Measurements from ENCODE around the gene FLT4. TPM values are rescaled to one million over a fixed set of nuclear protein-coding genes. Genes with fewer than 3 reads are reported as not detected.
A peak's percentile ranks its signal among the peaks of the same experiment; 100 is the strongest.

The FLT4 gene
- total RNA-seq, 1 donor from 2014 or later = 7.2 TPM

DNA sequence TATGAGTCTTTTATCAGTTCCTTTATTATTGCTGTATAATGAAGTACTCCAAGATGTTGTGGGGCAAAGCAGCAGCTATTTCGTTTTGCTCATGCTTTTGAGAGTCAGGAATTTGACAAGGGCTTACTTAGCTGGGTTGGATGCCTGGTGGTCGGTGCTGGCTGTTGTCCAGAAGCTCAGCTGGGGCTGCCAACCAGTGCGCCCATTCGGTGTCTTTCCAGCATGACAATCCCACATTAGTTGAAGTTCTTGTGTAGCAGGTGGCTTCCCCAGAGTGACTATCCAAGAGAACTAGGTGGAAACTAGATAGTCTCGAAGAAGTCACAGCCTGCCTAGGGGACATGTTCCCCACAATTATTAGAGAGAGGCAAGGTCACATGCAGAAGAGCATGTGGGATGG, 3.4 kb upstream of the FLT4 start:
- Histone ChIP-seq H3K9me3 (ENCODE audit: insufficient read depth, low read depth, low read length) (no peaks in the 10 kb centered on the region), H3K27me3 (ENCODE audit: insufficient read depth, low read length) (peaks cover 33% of the 10 kb centered on the region), H3K27ac (ENCODE audit: low read depth, low read length) (no peak overlapping the region), H3K79me2 (ENCODE audit: insufficient read depth, low read length) (no peaks in the 10 kb centered on the region), H4K20me1 (ENCODE audit: insufficient read depth, low read length) (no peaks in the 10 kb centered on the region), H3K4me3 (ENCODE audit: insufficient read depth, low read depth, low read length) (no peak overlapping the region), H2AFZ (ENCODE audit: low read depth, low read length) (no peak overlapping the region), H3K4me2 (ENCODE audit: low read length) (no peak overlapping the region), H3K9ac (ENCODE audit: low read length) (no peak overlapping the region), H3K36me3 (ENCODE audit: insufficient read depth, low read length) (no peaks in the 10 kb centered on the region), H3K4me1 (ENCODE audit: insufficient read depth, low read length) (peaks cover 4% of the 10 kb centered on the region)
- no peaks in the 10 kb centered on the region for H3K9me3 Mint-ChIP-seq (ENCODE audit: unreplicated experiment)
- peaks cover 31% of the 10 kb centered on the region for H3K27me3 Mint-ChIP-seq (ENCODE audit: low read depth, unreplicated experiment)
- H3K36me3 Mint-ChIP-seq (ENCODE audit: low read depth, unreplicated experiment) = no peaks in the 10 kb centered on the region
- FAIRE-seq (no peak), DNase-seq (ENCODE audit: low read depth) (no peak)
- no peak overlapping the region for H3K4me3 Mint-ChIP-seq (ENCODE audit: unreplicated experiment)
- H3K27ac Mint-ChIP-seq (ENCODE audit: unreplicated experiment) = no peak overlapping the region
- TF ChIP-seq EZH2 (IDR thresholded peaks at IDR 0.05; ENCODE audit: insufficient read depth, low read length) = no peak
- TF ChIP-seq, protein P1, sequence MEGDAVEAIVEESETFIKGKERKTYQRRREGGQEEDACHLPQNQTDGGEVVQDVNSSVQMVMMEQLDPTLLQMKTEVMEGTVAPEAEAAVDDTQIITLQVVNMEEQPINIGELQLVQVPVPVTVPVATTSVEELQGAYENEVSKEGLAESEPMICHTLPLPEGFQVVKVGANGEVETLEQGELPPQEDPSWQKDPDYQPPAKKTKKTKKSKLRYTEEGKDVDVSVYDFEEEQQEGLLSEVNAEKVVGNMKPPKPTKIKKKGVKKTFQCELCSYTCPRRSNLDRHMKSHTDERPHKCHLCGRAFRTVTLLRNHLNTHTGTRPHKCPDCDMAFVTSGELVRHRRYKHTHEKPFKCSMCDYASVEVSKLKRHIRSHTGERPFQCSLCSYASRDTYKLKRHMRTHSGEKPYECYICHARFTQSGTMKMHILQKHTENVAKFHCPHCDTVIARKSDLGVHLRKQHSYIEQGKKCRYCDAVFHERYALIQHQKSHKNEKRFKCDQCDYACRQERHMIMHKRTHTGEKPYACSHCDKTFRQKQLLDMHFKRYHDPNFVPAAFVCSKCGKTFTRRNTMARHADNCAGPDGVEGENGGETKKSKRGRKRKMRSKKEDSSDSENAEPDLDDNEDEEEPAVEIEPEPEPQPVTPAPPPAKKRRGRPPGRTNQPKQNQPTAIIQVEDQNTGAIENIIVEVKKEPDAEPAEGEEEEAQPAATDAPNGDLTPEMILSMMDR (IDR thresholded peaks at IDR 0.05; ENCODE audit: insufficient read depth, low read depth, low read length) = no peak
- H3K4me1 Mint-ChIP-seq (ENCODE audit: low read depth, unreplicated experiment) = peaks cover 6% of the 10 kb centered on the region

DNA sequence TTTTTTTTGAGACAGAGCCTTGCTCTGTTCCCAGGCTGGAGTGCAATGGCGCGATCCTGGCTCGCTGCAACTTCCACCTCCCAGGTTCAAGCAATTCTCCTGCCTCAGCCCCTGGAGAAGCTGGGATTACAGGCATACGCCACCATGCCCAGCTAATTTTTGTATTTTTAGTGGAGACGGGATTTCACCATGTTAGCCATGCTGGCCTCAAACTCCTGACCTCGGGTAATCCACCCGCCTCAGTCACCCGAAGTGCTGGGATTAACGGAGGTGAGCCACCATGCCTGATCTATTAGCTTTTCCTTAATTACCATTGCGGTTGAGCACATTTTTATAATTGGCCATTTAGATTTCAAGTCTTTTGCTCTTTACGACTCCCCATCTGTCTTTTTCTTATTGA, 2.9 kb upstream of the FLT4 start:
- peaks cover 35% of the 10 kb centered on the region for H3K27me3 Mint-ChIP-seq (ENCODE audit: low read depth, unreplicated experiment)
- H3K27me3 ChIP-seq (ENCODE audit: insufficient read depth, low read length) = peaks cover 34% of the 10 kb centered on the region
- FAIRE-seq = no peak

DNA sequence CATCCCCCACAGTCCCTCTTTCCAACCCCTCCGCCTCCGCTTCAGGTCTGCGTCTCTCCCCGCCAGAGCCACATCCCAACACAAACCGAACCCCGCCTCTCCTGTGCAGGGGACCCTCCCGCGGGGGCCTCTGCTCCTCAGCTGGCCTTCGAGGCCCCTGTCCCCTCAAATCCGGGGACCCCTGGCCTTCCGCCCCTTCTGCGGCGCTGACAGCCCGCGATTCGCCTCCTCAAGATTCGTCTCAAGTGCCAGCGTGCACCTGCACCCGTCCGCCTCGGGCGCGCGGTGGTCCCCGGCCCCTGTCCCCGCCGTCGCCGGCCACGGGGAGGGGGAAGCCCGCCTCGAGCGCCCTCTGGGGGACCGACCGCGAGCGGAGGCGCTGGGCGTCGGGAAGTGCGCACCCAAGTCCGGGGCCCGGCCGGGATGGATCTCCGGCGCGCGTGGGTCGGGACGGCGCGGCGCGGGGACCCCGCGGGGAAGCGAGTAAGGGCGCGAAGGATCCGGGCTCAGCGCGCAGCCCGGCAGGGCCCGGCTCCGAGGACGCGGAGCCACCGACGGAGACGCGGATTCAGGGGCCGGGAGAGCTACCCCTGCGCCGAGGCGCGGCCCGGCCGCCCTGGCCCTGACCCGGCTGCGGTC, 623 bp downstream of the FLT4 start:
- Histone ChIP-seq H3K27ac (ENCODE audit: low read depth, low read length) (no peak overlapping the region), H3K4me3 (ENCODE audit: insufficient read depth, low read depth, low read length) (no peak overlapping the region), H2AFZ (ENCODE audit: low read depth, low read length) (no peak overlapping the region), H3K9me3 (ENCODE audit: insufficient read depth, low read depth, low read length) (no peaks in the 10 kb centered on the region), H3K4me1 (ENCODE audit: insufficient read depth, low read length) (peaks cover 4% of the 10 kb centered on the region), H3K79me2 (ENCODE audit: insufficient read depth, low read length) (no peaks in the 10 kb centered on the region), H3K9ac (ENCODE audit: low read length) (no peak overlapping the region), H3K36me3 (ENCODE audit: insufficient read depth, low read length) (no peaks in the 10 kb centered on the region), H3K27me3 (ENCODE audit: insufficient read depth, low read length) (peaks cover 38% of the 10 kb centered on the region), H4K20me1 (ENCODE audit: insufficient read depth, low read length) (no peaks in the 10 kb centered on the region), H3K4me2 (ENCODE audit: low read length) (peak overlapping the region; percentile 62)
- H3K36me3 Mint-ChIP-seq (ENCODE audit: low read depth, unreplicated experiment) = no peaks in the 10 kb centered on the region
- H3K27ac Mint-ChIP-seq (ENCODE audit: unreplicated experiment) = peak overlapping the region; percentile 26
- no peak for FAIRE-seq
- TF ChIP-seq, protein P1 (IDR thresholded peaks at IDR 0.05; ENCODE audit: insufficient read depth, low read depth, low read length) = no peak
- TF ChIP-seq EZH2 (IDR thresholded peaks at IDR 0.05; ENCODE audit: insufficient read depth, low read length) = peak; percentile 92
- peaks cover 50% of the 10 kb centered on the region for H3K27me3 Mint-ChIP-seq (ENCODE audit: low read depth, unreplicated experiment)
- H3K4me1 Mint-ChIP-seq (ENCODE audit: low read depth, unreplicated experiment) = peaks cover 10% of the 10 kb centered on the region
- DNase-seq (ENCODE audit: low read depth) = no peak
- peak overlapping the region; percentile 85 for H3K4me3 Mint-ChIP-seq (ENCODE audit: unreplicated experiment)
- peaks cover 2% of the 10 kb centered on the region for H3K9me3 Mint-ChIP-seq (ENCODE audit: unreplicated experiment)

More for the DNA sequence above, 2.9 kb upstream of the FLT4 start:
- Mint-ChIP-seq H3K9me3 (ENCODE audit: unreplicated experiment) (no peaks in the 10 kb centered on the region), H3K27ac (ENCODE audit: unreplicated experiment) (no peak overlapping the region), H3K36me3 (ENCODE audit: low read depth, unreplicated experiment) (no peaks in the 10 kb centered on the region), H3K4me1 (ENCODE audit: low read depth, unreplicated experiment) (peaks cover 6% of the 10 kb centered on the region), H3K4me3 (ENCODE audit: unreplicated experiment) (no peak overlapping the region)
- no peak overlapping the region for H3K27ac ChIP-seq (ENCODE audit: low read depth, low read length)
- H3K36me3 ChIP-seq (ENCODE audit: insufficient read depth, low read length) = no peaks in the 10 kb centered on the region
- no peaks in the 10 kb centered on the region for H3K9me3 ChIP-seq (ENCODE audit: insufficient read depth, low read depth, low read length)
- no peak for DNase-seq (ENCODE audit: low read depth)
- H4K20me1 ChIP-seq (ENCODE audit: insufficient read depth, low read length) = no peaks in the 10 kb centered on the region
- no peak overlapping the region for H3K4me3 ChIP-seq (ENCODE audit: insufficient read depth, low read depth, low read length)
- peaks cover 4% of the 10 kb centered on the region for H3K4me1 ChIP-seq (ENCODE audit: insufficient read depth, low read length)
- TF ChIP-seq, protein P1 (IDR thresholded peaks at IDR 0.05; ENCODE audit: insufficient read depth, low read depth, low read length) = no peak
- TF ChIP-seq EZH2 (IDR thresholded peaks at IDR 0.05; ENCODE audit: insufficient read depth, low read length) = no peak
- no peak overlapping the region for H3K9ac ChIP-seq (ENCODE audit: low read length)
- no peak overlapping the region for H3K4me2 ChIP-seq (ENCODE audit: low read length)
- H2AFZ ChIP-seq (ENCODE audit: low read depth, low read length) = no peak overlapping the region
- no peaks in the 10 kb centered on the region for H3K79me2 ChIP-seq (ENCODE audit: insufficient read depth, low read length)

Data from astrocyte (in vitro differentiated cells and primary cell).